HG03378 (cell line): ENCODE measurements around the gene NR5A2.
A peak's percentile ranks its signal among the peaks of the same experiment; 100 is the strongest.

Source experiments
- ATAC-seq: cut with Tn5 transposase; IDR thresholded peaks from one replicate; pipeline ENCODE4 v1.9.1; 2021; ENCODE audit warnings: mild to moderate bottlenecking, moderate library complexity; ENCODE audit not compliant: unreplicated experiment

The NR5A2 gene

DNA sequence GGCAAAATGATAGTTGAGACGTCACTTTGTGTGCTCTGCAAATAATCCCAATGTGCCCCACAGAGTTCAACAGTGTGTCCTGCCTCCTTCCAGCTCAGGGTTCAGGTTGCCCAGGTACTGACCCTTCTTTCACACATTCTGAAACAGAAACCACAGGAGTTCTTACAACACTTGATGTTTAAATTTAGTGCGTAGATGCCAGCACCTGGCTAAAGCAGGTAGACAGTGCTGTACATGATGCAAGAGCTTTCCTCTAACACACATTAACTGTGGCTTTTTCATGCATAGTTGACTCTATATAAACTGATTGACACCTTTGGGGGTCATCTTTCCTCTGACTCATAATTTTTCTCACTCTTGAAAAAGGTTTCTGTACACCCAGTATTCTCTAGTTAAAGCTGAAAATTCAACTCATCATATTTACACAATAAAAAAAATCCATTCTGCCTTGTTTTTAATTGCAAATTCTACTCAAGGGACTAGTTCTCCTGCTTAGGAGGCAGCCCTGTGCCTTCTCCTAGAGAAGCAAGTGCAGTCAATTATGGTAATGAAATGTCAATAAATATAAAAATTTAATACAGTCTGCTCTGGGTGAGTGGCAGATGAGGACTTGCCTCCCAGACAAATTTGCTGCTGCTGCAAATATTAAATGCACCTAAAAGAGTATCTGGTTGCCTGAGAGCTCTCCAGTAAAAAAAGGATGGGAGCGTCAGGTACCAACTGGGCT lies 91.4 kb downstream of the NR5A2 start:
- ATAC-seq = no peak

DNA sequence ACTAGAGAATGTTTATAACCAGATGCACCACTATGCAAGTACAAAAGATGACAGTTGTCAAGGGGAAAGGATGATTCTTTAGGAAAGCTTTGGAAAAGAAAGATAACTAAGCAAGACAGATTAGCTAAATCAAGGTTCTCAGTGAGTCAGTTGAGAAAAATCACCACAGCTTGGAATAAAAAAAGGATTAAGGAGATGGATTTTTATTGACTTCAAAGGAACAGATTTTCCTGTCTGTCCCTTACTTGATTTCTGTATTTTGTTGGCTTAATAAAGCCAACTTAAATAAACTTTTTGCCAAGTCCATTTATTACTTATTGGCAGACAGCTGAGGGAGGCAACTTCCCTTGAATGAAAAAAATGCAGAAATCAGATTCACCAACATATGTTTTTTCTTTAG lies 93.9 kb downstream of the NR5A2 start:
- no peak for ATAC-seq

DNA sequence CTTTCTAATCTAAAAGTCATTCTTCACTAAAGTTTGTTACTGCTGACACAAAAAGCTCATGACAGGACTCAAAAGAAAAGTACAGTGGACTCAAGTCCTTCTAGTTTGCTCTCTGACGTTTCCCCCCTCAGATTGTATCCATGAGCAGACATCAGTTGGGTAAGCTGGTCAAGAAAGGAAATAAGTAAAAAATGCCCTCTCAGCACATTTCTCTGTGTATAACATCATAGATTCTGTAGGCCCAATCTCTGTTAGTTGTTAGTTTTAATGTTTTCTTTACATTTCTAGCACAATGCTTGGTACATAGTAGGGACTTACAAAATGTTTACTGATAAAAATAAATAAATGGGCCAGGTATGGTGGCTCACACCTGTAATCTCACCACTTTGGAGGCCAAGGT lies 96.8 kb downstream of the NR5A2 start:
- ATAC-seq = no peak

DNA sequence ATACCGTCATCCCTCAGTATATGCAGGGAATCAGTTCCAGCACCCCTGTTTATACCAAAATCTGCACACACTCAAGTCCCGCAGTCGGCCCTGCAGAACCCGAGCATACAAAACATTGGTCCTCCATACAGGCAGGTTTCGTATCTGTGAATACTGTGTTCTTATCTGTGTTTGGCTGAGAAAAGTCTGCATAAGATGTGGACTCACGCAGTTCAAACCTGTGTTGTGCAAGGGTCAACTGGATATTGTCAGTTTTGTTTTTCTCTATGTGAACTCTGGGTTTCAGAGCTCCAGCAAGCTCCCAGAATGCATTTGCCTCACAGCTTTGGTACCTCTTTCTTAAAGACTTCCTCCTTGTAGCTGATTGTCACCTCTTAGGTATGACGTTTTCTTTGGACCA lies 100.6 kb downstream of the NR5A2 start:
- no peak for ATAC-seq

DNA sequence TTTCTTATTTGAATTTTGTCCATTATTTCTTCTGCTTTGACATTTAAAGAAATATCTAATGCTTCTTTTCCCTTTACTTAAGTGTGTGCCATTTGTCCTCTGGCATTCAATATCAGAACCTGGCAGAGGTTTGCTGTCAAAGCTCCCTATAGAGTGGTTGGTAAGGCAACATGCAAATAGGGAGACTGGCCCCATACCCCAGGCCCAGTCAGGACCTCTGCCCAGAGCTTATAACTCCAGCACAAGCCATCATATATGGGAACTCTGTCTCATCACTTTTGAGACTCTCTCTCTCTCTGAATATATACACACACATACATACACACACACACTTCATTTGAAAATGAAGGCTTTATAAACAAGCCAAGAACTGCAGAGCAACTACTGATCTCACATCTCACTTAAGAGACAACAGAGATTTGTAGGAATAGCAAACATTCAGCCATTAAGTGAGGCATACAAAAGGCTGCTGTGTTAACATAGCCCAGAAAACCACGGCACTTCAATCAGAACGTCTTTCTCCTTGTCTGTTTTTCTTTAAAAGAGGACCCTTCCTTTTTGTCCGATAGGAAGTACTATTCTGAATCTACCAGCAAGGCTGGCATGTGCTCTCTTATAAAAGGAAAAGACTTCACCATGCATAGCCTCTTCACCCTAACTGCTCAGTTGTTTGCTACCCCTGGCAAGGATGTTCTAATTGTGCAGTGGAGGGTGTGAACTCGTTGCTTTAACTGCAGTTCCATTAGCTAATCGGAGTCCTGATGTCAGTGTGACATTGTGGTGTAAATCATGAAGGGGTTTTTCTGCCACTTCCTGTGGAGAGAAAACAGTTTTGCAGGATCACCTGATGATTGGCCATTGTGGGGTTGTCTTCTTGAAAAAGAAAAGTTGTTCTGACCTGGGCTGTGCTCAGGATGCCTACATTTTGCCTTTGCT lies 101.7 kb downstream of the NR5A2 start:
- peak; percentile 68 for ATAC-seq

DNA sequence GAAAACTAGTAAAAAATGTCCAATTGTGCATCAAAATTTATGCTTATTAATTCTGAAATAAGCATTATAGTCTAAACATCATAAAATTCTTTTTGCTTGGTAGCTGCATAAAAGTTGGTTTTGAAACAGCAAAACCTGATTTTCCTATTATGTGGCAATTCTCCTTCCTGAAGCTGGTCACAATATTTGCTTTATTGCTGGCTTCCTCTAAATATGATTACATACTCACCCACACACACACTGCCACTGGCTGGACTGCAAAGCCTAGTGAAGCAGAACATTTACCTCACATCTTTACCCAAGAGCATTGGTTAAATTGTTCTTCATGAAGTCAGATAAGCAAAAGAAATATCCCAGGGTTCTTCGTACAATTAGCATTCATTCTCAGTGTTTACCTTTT lies 103.0 kb downstream of the NR5A2 start:
- no peak for ATAC-seq

DNA sequence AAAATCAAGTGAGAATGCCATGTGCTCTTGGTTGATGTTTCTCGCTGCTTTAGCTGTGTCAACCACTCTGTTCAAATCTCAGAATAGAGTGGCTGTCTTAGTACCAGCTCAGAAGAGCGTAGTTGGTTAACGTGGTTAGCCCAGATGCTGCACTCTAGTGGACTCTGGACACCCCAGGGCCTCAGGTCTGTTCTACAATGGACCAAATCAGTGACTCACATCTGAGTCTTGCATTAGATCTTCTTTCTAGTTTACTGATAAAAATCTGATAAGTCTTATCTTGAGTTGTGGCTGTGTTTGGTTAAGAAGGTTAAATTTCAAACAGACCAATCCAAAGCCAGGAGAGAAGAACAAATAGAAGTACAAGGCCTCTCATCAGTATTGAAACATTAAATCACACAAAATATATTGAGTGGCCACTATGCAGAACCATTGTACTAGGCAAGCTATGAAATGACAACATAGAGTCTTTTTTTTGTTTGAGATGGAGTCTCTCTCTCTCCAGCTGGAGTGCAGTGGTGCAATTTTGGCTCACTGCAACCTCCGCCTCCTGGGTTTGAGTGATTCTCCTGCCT lies 104.1 kb downstream of the NR5A2 start:
- ATAC-seq = no peak

DNA sequence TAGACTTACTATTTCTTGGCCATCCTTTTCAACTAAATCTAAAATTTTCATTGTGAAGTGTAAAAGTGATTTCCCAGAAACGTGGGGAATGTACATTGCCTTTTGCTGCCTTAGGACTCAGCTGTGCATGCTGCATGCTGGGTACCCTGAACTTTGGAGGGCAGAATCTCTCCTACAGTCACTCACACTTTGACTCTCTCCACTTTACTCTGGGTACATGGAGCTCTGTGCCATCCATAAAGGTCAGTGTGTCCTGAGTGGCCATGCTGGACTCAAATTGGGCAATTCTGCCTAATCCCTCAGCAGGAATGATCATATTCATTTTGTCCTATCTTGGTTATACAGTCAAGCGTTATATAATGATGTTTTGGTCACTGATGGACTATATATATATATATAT lies 105.6 kb downstream of the NR5A2 start:
- no peak for ATAC-seq

DNA sequence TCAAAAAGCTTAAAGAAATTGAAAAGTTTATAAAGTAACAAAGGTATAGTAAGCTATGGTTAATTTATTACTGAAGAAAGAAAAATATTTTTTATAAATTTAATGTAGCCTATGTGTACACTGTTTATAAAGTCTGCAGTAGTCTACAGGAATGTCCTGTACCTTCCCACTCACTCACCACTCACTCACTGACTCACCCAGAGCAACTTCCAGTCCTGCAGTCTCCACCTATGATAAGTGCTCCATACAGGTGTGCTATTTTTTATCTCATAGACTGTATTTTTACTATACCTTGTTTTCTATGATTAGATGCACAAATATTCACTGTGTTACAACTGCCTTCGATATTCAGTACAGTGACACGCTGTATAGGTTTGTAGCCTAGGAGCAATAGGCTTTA lies 106.6 kb downstream of the NR5A2 start:
- ATAC-seq = no peak

DNA sequence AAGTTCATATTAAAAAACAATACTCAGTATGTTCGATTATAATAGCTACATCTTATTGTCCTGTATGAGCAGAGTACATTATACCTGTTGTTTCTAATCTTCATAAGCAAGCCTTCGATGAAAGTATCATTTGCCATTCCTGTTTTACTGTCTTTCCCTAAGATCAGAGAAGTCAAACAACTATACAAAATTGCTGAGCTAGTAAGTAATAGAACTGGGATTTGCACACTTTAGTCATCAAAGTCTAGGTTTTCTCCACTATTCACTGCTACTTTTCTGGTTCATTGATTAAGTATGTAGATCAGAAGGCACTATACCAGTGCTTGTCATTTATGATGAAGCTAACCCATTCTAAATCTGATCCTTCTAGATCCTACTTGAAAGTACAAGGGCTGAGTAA lies 108.9 kb downstream of the NR5A2 start:
- ATAC-seq = no peak

DNA sequence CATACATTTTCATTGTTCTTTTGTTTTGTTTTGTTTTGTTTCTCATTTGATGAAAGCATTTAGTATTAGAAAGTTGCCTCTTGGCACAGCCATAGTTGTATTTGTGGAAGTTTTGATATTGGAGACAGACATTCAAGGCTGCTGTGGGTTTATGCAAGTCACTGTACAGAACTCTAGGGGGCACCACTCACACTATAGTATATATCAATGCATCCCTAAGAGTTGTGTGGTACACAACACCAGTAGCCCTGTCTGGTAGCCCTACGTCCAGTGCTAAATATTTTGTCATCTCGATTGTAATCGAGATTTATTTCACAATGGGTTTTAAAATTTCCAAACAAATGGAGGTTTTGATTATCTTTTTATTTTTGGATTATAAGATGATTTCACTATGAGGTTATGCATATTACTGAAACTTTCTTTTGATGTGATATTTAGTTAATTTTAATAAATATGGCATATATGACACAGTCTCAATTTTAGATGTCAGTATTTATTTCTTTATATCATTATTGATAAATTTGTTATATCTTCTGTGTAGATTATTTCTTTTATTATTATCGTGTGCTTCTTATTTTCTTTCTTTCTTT lies 112.2 kb downstream of the NR5A2 start:
- ATAC-seq = peak; percentile 90

DNA sequence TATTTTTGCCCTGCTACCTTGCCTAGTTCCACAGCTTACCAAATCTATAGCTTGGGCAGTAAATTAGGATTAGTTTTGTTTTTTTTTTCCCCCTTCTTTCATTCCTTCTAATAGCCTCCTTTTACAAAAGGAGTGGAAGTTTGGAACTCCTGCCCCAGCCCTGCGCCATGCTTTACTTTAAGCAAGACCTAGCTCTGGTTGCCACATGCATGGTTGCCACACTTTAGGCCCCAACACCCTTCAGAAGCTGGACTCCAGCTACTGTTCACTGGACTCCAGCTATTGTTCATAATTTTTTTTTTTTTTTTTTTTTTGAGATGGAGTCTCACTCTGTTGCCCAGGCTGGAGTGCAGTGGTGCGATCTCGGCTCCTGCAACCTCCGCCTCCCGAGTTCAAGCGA lies 115.8 kb downstream of the NR5A2 start:
- no peak for ATAC-seq

DNA sequence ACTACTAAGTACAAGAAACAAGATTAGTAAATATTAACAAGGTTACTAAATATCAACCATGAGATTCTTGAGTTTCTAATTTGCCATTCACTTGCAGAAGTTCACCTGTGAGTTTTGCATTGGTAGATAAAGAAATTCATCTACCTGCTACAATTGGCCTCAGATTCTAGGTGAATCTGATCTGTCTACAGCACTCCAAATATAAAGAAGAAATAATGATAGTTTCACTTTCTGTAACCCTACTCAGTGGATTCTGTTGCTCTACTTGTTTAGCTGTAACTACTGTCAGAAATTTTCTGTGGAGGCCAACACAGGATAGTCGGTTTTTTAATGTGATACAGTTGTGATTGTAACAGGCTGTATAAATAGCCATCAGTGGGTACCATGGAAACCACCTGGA lies 118.6 kb downstream of the NR5A2 start:
- no peak for ATAC-seq

DNA sequence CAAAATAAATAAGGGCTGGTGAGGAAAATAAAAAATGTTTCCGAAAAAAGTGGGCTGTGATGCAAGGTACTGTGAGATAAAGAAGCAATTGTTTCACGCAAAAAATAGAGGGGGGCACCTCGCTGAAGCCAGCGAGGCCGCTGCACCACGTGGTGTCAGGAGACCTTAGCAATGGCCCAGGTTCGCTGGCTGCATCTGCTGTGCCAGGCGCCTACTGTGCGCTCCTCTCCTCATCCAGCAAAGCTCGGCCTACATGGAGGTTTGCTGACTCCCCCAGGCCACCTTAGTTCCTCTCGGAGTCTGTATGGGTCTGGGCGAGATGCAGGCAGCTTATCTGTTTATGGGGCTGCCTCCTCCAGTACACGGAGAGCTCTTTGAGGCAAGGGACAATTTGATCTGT lies 119.6 kb downstream of the NR5A2 start:
- no peak for ATAC-seq

DNA sequence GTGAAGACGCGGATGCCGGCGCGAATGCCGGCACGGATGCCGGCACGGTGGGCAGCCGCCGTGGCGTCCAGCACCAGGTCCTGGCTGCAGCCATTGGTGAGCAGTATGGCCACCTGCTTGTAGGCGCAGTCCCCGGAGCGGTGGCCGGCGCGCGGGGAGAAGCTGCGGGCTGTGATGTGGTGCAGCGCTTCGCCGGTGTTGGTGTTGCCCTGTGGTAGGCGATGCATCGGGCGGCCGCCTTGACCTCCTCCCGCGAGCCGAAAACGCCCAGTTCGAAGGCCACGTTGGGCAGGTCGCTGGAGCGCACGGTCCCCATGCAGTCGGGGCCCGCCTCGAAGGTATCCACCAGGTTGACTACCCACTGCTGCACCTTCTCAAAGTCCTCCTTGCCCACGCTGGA lies 120.2 kb downstream of the NR5A2 start:
- no peak for ATAC-seq

DNA sequence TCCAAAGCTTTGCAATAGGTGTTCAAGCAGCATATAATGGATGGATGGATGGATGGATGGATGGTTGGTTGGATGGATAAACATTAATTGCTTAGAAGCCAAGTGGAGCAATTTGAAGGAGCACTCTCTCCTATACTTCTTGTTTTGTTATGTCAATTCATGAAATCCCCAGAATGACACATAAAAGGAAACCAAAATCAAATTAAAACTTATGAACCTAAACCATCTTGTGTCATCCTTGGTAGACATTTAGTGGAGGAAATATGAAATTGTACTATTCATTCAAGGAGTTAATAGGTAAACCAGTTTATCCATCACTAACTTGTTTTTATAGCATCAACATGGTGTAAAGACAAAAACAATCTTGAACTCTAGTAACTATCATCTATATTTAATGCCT lies 122.5 kb downstream of the NR5A2 start:
- no peak for ATAC-seq

DNA sequence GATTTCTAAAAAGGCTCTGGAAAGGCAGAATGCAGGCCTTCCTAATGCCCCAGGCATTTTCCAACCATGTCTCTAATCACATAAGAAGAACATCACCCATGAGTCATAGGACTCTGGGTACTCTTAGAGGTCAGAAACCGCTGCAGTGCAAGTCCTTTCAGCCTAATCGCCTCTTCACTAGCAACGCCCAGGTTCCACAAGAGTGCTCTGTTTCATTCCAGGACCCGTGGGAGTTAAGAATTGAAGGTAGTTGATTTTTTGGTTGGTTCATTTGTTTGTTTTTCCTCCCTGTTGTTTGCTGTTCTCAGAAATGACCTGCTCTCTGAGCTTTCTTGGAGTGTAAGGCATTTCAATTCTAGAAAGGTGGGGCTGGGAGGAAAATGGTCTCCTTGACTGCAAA lies 123.2 kb downstream of the NR5A2 start:
- ATAC-seq = peak; percentile 32

DNA sequence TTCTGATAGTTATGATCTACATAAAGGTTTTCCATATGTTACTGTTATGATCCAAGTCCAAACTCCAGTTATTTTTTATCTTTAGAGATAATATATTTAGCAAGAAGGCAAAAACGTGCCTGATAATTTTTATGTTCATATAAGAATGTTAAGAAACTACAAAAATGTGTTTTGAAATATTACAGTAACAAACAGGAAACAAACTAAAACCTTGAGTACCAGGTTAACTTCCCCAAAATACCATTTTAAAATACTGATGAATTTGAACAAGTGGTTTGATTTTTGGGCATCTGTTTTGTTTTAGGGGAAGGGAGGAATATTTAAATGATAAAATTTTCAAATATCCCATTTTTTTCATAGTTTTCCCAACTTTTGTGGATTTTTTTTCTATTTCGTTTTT lies 124.8 kb downstream of the NR5A2 start:
- no peak for ATAC-seq

DNA sequence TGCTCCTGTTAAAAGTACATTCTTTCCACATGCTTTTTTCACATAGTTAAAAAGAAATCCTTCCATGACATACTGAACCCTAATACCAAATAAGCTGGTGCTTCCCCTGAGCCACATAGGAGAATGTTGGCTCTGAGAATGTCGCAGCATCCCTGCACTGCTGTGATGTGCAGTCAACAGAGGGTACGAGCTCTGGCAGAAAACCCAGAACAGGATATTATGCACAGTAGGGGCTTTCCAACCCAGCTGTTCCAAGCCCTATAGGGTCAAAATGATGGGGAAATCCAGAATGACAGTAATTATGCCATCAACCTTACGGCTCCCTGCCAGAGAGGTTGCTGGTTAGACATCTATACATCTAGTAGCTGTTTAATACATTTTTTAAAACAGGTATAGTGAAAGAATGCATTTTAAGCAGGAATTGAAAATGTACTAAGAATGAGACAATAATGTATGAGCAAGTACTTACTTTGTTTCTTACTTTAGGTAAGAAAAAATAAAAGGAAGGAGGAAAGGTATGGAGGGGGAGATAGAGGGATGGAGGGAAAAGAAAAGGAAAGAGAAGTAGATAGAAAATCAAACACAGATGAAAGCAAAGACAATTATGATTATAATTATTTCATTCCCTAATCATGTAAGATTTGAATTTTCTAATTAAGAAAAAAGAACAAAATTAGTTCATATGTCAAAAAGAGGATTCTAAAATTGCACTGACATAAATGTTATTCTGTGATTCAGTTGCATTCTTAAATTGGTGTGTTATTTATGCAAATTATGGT lies 126.0 kb downstream of the NR5A2 start:
- ATAC-seq = peak; percentile 57

DNA sequence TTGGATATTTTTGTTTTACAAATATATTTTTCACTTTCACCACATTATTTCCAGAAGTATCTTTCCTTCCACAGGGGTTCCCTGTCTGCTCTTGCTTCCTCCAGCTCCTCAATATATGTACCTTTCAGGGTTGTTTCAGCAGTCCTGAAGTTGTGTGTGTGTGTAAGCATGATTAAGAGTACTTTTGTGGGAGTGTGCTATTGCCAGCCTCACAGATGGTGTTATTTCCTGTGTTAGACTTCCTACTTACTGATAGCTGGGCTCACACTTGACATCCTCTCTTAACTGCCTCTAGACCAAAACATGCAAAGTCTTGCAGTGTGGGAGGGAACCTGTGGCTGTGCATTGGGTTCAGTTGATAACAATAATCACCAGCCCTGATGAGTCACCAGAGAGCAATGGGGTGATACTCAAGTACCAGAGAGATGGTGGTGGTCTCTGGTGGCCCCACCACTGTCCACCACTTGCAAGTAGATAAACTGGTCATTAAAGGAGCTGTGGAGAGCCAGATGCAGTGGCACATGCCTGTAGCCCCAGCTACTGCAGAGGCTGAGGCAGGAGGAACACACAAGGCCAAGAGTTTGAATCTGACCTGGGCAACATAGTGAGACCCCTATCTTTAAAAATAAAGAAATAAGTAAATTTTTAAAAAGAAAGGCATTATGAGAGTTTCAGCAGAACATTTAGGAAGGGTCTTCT lies 126.7 kb downstream of the NR5A2 start:
- ATAC-seq = peak; percentile 95
